Measurements from ENCODE around the gene PPIE.

Gene PPIE

GRCh38 chr1:39721664-39722063 lies 17.0 kb upstream of the PPIE start:
- DNase-seq: no peak

GRCh38 chr1:39722495-39722894 lies 16.2 kb upstream of the PPIE start:
- no peak for DNase-seq

- DNase-seq: no peak
These were observed 12.1 kb upstream of the PPIE start for GRCh38 chr1:39726600-39726999.

GRCh38 chr1:39727221-39727931 lies 11.3 kb upstream of the PPIE start:
- DNase-seq: no peak

GRCh38 chr1:39727932-39728317 lies 10.8 kb upstream of the PPIE start:
- no peak for DNase-seq

DNA sequence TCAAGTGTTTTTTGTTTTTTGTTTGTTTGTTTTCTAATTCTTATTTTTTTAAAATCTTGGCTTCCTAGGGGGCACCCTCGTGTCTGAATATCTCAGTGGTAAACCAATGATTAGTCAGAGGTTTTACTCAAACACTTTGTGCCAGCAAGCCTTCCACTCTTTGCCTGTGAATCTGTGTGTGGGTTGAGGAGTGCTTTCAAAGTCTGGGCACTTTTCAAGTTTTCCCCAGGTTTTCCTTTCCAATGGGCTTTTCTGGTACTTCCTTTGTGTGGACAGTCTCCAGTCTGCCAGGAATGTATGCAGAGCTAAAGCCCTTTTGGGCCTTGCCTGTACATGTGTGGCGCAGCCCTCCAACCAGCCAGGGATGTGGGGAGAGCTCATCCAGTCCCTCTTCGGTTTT lies 9.7 kb upstream of the PPIE start:
- no peak for DNase-seq

DNA sequence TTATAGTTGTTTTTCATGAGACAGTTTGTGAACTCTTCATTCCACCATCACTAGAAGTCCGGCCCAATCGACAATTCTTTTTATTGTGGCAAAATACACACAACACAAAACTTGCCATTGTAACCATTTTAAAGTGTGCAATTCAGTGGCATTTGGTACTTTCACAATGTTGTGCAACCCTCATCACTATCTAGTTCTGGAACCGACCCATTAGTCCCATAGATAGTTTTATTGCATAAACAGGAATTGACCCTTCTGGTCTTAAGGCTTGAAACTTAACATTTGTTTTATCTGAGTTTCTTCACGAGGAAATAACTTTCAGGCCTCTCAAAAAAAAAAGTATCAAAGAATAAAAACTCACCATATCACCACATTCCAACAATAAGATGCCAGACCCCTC lies 8.8 kb upstream of the PPIE start:
- DNase-seq: no peak

DNA sequence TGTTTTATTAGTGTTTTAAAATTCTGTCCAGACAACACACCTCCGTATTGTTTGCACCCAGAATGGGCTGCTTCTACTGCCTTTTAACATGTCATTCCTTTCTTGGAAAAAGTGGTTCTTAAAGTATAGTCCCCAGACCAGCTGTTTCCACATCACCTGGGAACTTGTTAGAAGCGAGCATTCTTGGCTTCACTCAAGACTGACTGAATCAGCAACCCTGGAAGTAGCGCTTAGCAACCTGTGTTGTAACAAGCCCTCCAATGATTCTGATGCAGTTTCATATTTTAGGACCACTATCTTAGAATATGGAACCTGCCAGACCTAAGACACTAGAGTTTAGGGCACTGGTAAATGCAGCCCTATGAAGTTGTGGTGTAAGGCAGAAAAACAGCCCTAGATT lies 6.0 kb upstream of the PPIE start:
- no peak for DNase-seq

DNA sequence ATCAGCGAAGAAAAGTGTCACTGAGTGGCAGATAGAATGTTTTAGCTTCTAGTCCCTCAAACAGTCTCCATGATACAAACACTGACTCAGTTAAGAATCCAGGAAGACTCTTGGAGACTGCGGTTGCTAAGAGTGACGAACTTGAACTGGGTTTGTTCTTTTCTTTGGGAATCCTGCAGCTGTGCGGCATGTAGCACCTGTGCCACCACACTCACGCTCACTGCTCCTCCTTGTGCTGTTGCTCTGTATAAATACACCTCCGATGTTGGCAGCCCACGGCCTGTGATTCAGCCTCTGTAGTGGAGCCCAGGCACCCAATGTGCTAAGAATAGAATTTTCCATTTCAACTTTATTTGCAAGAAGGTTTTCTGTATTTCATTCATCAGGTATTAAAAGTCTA lies 5.5 kb upstream of the PPIE start:
- no peak for DNase-seq

DNA sequence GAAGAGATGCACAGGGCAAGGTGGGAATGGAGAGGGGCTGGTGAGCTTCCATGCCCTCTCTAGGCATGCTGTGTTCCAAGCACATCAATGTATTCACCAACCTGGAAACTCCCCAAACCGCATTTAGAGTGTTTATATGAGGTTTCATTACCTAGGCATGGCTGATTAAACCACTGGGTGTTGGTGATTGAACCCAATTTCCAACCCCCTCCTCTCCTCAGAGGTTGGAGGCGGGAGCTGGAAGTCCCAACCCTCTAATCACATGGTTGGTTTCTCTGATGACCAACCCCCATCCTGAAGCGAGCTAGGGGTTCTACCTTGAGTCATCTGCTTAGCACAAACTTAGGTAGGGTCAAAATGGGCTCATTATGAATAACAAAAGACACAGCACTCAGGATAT lies 3.0 kb upstream of the PPIE start:
- no peak for DNase-seq

GRCh38 chr1:39737546-39738169 lies 1.0 kb upstream of the PPIE start:
- no peak for DNase-seq

- DNase-seq: no peak
These were observed 6.5 kb downstream of the PPIE start for GRCh38 chr1:39745016-39745670.

GRCh38 chr1:39751595-39751994 lies 12.9 kb downstream of the PPIE start:
- DNase-seq: no peak

DNA sequence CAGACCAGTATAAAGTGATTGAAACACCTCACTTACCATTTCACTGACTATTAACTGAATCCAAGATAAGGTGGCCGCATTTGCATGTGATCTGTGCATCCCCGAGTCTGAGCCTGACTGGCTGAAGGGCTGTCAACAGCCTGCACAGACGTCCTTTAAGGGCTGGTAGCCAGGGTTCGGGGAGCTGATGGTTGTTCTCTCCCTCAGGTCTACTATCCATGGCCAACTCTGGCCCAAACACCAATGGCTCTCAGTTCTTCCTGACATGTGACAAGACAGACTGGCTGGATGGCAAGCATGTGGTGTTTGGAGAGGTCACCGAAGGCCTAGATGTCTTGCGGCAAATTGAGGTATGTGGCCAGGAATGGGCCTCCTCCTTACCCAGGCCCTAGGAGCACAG lies 14.0 kb downstream of the PPIE start:
- DNase-seq: no peak

GRCh38 chr1:39753132-39754025 lies 14.7 kb downstream of the PPIE start:
- DNase-seq: no peak

GRCh38 chr1:39754026-39754570 lies 15.4 kb downstream of the PPIE start:
- DNase-seq: no peak

DNA sequence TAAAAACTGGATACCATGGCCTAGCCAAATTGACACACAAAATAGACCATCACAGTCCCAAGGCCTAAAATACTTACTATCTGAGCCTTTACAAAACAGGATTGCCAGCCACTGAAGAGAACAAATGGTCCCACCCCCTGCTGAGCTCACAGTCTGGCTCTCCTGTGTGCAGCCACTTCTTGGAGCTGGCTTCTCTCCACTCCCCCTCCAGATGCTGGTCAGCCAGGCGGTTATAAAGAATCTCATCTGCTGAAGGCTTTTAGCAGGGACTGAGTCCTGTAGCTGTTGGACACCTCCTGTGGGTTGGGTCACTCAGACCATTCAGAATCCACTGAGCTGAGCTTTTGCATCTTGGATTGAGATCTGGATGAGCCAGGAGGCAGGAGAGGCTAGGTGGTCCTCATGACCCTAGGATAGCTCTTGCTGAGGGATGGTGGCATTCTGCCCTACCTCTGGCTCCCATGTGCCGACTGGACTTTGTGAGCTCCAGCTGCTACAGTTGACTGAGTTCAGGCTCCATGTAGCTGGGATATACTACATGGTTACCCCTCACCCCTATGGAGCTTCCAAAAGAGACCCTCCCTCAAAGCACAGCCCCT lies 16.3 kb downstream of the PPIE start:
- no peak for DNase-seq

- DNase-seq: no peak
These were observed 17.4 kb downstream of the PPIE start for GRCh38 chr1:39755965-39756659.

DNA sequence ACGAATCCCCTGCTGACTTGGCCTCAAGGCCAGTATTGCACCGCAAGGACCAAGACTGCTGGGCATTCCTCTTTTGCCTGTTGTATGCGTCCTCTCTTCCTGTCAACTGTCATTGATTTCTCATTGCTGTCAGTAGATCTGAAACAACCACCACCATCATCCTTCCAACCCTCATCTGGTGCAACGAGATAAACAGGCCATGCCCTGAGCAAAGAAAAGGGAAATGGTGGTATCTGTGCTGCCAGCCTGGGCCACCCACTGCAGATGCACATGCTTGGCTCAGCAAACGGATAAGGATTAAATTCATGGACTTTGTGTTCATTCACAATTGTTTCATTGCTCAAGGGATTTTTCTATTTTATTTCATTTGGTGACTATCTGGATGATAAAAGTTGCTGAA lies 18.8 kb downstream of the PPIE start:
- no peak for DNase-seq

GRCh38 chr1:39758556-39759435 lies 20.1 kb downstream of the PPIE start:
- DNase-seq: no peak

GRCh38 chr1:39759436-39759726 lies 20.7 kb downstream of the PPIE start:
- no peak for DNase-seq

Data from NCI-H187 (cell line).